Midbrain (tissue), 1 donor: Measurements from ENCODE around the gene CENPQ.
"Not testable (repeated sequence)": the region's sequence is repeated elsewhere in the genome, so short reads cannot be mapped to it uniquely, and the experiment has no call there.

Source experiments
- DNase-seq: peaks from one replicate; lab custom pipeline; 2025; lab: John Stamatoyannopoulos, UW

The CENPQ gene

DNA sequence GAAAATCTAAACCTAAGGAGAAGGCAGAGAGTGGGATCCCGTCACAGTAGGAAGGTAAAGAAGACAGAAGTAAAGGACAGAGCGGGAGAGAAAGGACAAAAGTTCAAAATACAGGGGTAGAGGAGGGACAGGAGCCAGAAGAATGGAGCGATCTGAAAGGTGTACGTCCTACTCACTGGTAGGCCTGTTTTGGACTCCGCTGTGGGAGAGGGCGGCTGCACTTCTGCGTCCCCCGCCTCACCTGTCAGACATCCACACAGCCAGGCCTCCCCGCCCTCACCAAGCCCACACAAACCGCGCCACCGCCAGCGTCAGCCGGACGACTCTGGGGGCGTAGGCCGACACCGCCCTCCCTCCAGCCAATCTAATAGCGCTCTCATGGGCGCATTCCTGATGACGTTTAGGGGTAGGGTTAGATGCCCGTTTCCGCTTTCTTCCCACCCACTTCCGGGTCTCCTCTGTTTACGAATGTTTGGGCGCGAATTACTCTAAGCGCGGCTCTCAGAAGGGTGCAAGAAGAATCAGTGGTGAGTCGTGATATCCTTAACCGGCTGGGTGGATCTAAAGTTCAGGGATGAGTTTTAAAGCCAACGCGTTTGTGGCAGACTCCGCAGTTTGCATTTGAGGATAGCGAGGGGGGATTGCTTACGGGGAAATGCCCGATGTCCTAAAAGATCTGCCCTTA is at the start of gene CENPQ, which contains the start of gene MMUT:
CENPQ (plus strand) TSS at position 444 of the 685 bp plus-strand sequence. CDS start 6,807 bp downstream, outside the sequence.
MMUT (minus strand) TSS at position 327 of the 685 bp plus-strand sequence. CDS start 3,787 bp downstream, outside the sequence.
- DNase-seq: peak; percentile 96

- no peak for DNase-seq
Measured at GRCh38 chr6:49415358-49415757, 47.8 kb upstream of the CENPQ start.

GRCh38 chr6:49416195-49416594 is 47.0 kb upstream of the CENPQ start:
- no peak for DNase-seq

DNA sequence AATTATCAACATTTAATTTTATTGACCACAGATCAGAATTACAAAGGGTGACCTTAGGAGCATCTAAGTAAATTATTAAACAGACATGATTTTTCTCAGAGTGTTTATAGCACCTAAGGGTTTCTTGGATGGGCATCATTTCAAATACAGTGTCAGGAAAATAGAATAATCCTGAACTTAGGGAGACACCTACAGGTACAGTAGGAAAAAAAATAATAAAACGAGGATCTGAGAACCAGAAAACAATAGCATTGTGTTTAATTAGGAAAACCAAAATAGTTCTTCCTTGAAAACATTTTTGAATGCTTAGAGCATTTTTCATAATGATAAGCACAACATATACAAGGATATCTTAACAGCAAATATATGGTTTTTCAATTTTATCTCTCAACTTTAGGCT is 39.4 kb upstream of the CENPQ start:
- no peak for DNase-seq

- DNase-seq: no peak
Measured at GRCh38 chr6:49430187-49430586, 33.0 kb upstream of the CENPQ start.

DNA sequence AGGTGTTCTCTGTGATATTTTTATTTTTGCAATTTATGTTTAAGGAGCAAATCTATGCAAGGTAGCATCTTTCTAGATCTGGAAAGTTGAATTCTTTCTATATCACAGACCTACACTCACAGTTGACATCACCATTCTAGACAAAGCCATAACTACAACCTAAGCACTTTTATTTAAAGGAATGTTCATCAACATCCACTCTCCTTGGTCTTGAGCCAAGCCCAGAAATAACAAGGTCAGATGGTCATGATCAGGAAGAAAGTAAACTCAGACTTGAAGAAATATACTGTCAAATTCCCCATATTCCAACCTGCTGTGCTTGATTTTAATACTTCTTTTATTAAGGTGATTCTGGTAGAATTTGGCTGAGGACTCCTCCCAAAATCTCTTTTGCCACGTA is 32.3 kb upstream of the CENPQ start:
- no peak for DNase-seq

DNA sequence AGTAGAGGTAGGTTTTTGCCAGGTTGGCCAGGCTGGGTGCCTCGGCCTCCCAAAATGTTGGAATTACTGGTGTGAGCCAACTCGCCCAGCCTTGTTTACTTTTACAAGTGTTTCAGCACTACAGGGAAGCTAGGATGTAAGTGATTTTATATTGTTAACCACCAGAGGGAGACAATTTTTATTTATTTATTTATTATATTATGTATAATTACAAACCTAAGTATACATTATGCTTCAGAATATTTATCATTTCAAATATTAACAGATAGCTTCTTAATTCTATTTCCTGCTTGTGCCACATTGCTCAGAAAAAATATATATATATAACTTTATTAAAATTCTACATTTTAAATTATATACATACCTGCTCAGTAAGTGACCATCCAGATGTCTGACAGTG is 9.9 kb upstream of the CENPQ start:
- DNase-seq: no peak

DNA sequence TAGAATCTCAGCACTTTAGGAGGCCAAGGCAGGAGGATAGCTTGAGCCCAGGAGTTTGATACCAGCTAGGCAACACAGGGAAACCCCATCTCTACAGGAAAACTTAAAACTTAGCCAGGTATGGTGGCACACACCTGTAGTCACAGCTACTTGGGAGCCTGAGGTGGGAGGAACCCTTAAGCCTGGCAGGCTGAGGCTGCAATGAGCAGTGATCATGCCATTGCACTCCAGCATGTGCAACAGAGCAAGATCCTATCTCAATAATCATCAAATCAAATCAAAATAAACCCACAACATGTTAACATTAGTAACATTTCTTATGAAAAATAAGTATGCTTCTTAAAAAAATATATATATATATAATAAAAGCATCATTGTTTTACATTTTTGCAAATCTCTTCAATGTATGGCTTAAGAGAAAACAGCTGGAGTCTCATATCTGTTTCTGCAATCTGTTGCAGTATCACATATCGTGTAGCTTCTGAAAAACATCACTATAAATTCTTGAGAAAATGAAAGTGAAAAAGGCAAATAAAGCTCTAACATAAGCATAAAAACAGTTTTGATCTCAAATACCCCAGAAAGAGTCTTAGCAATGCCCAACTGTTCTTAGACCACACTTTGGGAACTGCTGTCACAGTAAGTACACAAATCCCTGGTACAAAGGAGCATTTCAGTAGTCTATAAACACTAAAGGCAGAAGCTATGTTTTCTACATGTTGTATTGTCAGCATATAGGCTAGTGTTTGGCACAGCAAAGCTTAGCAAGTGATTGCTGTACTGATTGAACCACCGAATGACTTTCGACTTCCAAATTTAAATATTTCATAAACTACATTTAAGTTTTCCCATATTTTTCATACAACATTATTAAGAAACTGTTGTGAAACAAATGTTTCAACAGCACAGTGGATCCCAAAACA is 8.1 kb upstream of the CENPQ start:
- DNase-seq: no peak

GRCh38 chr6:49457771-49458170 is 5.4 kb upstream of the CENPQ start:
- no peak for DNase-seq

DNA sequence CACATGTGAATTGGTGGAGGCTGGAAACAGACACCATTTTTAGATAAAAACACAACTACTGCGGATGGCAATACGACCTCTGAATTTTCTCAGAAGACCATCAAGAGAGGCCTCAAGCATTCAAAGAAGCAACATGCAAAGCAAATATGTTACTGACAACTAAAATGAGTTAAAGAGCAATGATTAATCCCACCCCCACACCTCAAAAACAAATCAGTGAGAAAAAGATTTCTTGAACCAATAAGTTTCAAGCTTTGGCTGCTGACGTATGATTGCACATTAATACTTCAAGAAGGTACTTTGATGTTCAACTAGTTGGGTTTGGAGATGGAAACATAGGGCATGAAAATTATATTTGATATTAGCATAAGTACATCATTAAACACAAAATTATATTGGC is 1.1 kb upstream of the CENPQ start:
- no peak for DNase-seq

- DNase-seq: no peak
Measured at GRCh38 chr6:49462599-49462926, 607 bp upstream of the CENPQ start.

DNA sequence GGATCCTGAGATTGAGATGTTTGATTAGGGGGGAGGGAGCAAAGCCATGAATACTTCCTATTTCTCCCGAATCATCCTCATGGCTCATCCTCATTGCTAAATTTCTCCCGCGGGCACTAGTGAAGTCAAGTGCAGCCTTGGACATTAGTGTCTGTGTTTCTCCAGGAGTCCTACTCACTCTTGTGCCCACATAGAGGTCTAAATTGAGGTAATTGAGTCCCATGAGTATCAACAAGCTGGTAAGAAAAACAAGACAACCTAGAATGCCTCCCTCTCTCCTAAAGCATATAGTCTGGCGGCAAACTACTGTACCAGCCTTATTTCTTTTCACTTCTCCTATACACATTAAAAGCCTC is 420 bp downstream of the CENPQ start:
- DNase-seq: no peak

GRCh38 chr6:49464691-49465090 is 1.5 kb downstream of the CENPQ start:
- DNase-seq: no peak

DNA sequence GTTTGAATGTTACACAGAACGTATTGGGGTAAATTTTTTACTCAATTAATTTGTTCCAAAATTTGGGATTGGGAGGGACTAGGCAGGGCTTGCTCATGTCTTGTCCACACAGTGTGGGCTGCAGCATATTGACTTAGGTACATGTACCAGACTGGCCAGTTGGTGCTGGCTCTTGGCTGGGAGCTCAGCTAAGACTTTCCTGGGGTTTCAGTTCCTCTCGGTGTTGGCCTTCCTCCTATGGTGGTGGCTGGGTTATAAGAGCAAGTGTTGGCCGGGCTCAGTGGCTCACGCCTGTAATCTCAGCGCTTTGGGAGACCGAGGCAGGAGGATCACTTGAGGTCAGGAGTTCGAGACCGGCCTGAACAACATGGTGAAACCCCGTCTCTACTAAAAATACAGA is 4.9 kb downstream of the CENPQ start:
- no peak for DNase-seq

DNA sequence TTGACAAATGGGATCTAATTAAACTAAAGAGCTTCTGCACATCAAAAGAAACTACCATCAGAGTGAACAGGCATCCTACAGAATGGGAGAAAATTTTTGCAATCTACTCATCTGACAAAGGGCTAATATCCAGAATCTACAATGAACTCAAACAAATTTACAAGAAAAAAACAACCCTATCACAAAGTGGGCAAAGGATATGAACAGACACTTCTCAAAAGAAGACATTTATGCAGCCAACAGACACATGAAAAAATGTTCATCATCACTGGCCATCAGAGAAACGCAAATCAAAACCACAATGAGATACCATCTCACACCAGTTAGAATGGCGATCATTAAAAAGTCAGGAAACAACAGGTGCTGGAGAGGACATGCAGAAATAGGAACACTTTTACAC is 13.4 kb downstream of the CENPQ start:
- DNase-seq: not testable (repeated sequence)

- DNase-seq: no peak
Measured at GRCh38 chr6:49479308-49479970, 16.3 kb downstream of the CENPQ start.

GRCh38 chr6:49481846-49482245 is 18.7 kb downstream of the CENPQ start:
- DNase-seq: not testable (repeated sequence)

GRCh38 chr6:49483380-49483779 is 20.2 kb downstream of the CENPQ start:
- not testable (repeated sequence) for DNase-seq

DNA sequence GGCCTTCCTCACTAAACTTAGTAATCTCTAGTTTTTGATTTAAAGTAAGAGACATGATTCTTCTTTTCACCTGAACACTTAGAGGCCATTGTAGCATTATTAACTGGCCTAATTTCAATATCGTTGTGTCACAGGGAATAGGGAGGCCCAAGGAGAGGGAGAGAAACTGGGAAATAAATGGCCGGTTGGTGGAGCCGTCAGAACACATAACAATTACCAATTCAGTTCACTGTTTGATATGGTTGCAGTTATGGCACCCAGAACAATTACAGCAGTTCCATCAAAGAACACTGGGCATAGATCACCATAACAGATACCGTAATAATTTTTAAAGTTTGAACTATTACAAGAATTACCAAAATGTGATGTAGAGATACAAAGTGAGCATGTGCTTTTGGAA is 27.5 kb downstream of the CENPQ start:
- no peak for DNase-seq

DNA sequence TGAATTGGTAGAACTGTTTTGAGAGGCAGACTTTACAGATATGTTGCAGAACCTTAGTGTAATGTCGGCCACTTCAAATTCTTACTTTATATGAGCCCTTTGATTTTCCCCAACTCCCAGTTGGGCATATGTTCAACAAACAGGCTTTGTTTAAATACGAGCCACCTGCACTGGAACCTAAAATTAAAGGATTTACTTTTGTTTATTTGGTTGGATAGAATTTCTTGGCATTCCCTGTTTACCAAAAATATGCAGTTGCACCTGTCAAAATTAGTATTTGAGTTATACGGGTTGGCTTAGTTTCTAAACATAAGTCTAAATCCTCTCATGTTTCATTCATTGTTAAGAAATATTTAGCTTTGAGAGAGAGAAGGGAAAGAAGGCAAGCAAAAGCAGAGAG is 34.1 kb downstream of the CENPQ start:
- DNase-seq: no peak

- no peak for DNase-seq
Measured at GRCh38 chr6:49499126-49499525, 36.0 kb downstream of the CENPQ start.

GRCh38 chr6:49499623-49500022 is 36.5 kb downstream of the CENPQ start, which contains the start of gene GLYATL3:
TSS of gene GLYATL3 (plus strand) at chr6:49499923. CDS start at chr6:49511991, 12,068 bp downstream.
- no peak for DNase-seq

DNA sequence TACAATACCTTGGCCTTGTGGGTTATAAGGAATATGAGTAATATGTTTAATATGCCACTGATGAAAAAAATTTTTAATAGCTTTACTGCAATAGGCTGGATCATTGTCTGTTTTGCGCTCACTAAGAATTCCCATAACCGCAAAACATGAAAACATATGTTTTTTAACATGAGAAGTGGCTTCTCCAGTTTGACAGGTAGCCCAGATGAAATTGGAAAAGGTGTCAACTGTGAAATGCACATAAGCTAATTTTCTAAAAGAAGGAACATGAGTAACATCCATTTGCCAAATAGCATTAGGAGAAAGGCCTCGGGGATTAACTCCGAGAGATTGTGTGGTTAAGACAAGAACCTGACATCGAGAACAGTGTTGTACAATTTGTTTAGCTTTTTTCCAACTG is 41.5 kb downstream of the CENPQ start:
- DNase-seq: no peak
